K562 (cell line): Measurements from ENCODE around the gene SPI1. TPM values are rescaled to one million over a fixed set of nuclear protein-coding genes. Genes with fewer than 3 reads are reported as not detected.

Experiments
- ATF4 ChIP-seq: fragments of 450-650 bp; formaldehyde crosslinking; IDR thresholded peaks from 2 replicates; pipeline ENCODE4 v1.4.0; 2022; ENCODE audit warnings: mild to moderate bottlenecking, moderate library complexity
- CBX1 ChIP-seq: sonication (generic); IDR thresholded peaks from 2 replicates; pipeline ENCODE4 v1.6.1; 2016; ENCODE audit warnings: antibody characterized with exemption, low read depth, mild to moderate bottlenecking
- DNMT1 ChIP-seq: fragments of 450-650 bp; IDR thresholded peaks from 2 replicates; pipeline ENCODE4 v1.6.1; 2016; ENCODE audit warnings: antibody characterized with exemption, mild to moderate bottlenecking
- E2F5 ChIP-seq: sonication (generic); formaldehyde crosslinking; IDR thresholded peaks from 2 replicates; pipeline ENCODE4 v1.8.0; 2022; ENCODE audit warnings: mild to moderate bottlenecking, missing genetic modification reagents
- FOXJ3 ChIP-seq: sonication (generic); formaldehyde crosslinking; IDR thresholded peaks from 2 replicates; pipeline ENCODE4 v1.4.0; 2020; ENCODE audit warnings: mild to moderate bottlenecking, missing genetic modification reagents
- LEF1 ChIP-seq: fragments of 450-650 bp; IDR thresholded peaks from 2 replicates; pipeline ENCODE4 v1.6.1; 2016; ENCODE audit warnings: mild to moderate bottlenecking
- NBN ChIP-seq: fragments of 450-650 bp; IDR thresholded peaks from 2 replicates; pipeline ENCODE4 v1.6.1; 2016; ENCODE audit warnings: low read depth, mild to moderate bottlenecking
- PHF20 ChIP-seq: fragments of 450-650 bp; IDR thresholded peaks from 2 replicates; pipeline ENCODE4 v1.6.1; 2018; ENCODE audit not compliant: partially characterized antibody
- SMAD4 ChIP-seq: fragments of 250-450 bp; sonication (Bioruptor Pico); conservative IDR thresholded peaks from 2 replicates; pipeline ENCODE4 v1.8.0; 2021; ENCODE audit warnings: inconsistent platforms, mild to moderate bottlenecking, moderate library complexity
- SMARCB1 ChIP-seq: IDR thresholded peaks from 2 replicates; pipeline ENCODE4 v1.6.1; 2011; ENCODE audit warnings: improper control_type of control experiment, low read depth; ENCODE audit not compliant: insufficient read length
- TEAD2 ChIP-seq: fragments of 450-650 bp; IDR thresholded peaks from 2 replicates; pipeline ENCODE4 v1.6.1; 2016; ENCODE audit warnings: missing genetic modification characterization, control low read depth, missing compliant biosample characterization
- polyA plus RNA-seq, 8 experiments: library from polyadenylated mRNA; depleted of rRNA in 4 of 8; stranded (reverse) in 5 of 8; unstranded in 3 of 8; fragments of >200 nt; fragmentation: Nextera tagmentation in 2 of 8; fragmentation: Illumina TruSeq in 1 of 8; extraction: Ambion mirVana in 2 of 8; extraction: Trizol in 1 of 8; gene quantifications; 2 replicates each; pipeline versions ENCODE4 v1.2.1 to v1.2.3, GENCODE V29; 2011 to 2014; ENCODE audit warnings: inconsistent platforms in 1 of 8, missing spikeins in 1 of 8
- total RNA-seq, 7 experiments: library from RNA; depleted of rRNA in 6 of 7; stranded (reverse); fragments of >200 nt in 6 of 7; fragmentation: Illumina TruSeq in 2 of 7; extraction: Trizol in 2 of 7; gene quantifications; 2 replicates each; pipeline versions ENCODE4 v1.2.1 to v1.2.3, GENCODE V29; 2011 to 2021; ENCODE audit warnings: low replicate concordance in 1 of 7
- TF ChIP-seq, protein P1 (sequence below): fragments of 450-650 bp; IDR thresholded peaks from 2 replicates; pipeline ENCODE4 v1.6.1; 2016; ENCODE audit warnings: antibody characterized with exemption

Gene SPI1
- total and polyA plus RNA-seq, 9 of the 15 experiments (the other 6 are each of a cell fraction or from before 2014, with no cell fraction given) = 0.10 to 33.7 (median 10.3) TPM

- TF ChIP-seq, protein P1, sequence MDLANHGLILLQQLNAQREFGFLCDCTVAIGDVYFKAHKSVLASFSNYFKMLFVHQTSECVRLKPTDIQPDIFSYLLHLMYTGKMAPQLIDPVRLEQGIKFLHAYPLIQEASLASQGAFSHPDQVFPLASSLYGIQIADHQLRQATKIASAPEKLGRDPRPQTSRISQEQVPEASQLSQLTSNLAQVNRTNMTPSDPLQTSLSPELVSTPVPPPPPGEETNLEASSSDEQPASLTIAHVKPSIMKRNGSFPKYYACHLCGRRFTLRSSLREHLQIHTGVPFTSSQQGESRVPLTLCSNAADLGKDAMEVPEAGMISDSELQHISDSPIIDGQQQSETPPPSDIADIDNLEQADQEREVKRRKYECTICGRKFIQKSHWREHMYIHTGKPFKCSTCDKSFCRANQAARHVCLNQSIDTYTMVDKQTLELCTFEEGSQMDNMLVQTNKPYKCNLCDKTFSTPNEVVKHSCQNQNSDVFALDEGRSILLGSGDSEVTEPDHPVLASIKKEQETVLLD = 0 out of 2 replicates have a peak, but pooled peaks have one; percentile 19
- 0 out of 2 replicates have a peak, but pooled peaks have one; percentile 61 for TF ChIP-seq CBX1
- no peak for TF ChIP-seq FOXJ3 (CRISPR knock-in tag)
- TF ChIP-seq PHF20 = peak; percentile 4
- TF ChIP-seq TEAD2 = no peak
- TF ChIP-seq ATF4 (CRISPR knock-in tag) = peak; percentile 44; the same call in 1 of the 2 replicates
- peak; percentile 90 for TF ChIP-seq SMAD4
- peak; percentile 50; the same call in 1 of the 2 replicates for TF ChIP-seq LEF1
- TF ChIP-seq NBN = no peak
- no peak for TF ChIP-seq DNMT1
- 0 out of 2 replicates have a peak, but pooled peaks have one; percentile 17 for TF ChIP-seq E2F5
- no peak for TF ChIP-seq SMARCB1
These were observed 16.2 kb upstream of the SPI1 start (continued) for GRCh38 chr11:47394322-47395222.
